SIG-M5 (cell line): ENCODE results near the gene EAF2.
"Not testable (repeated sequence)": the region's sequence is repeated elsewhere in the genome, so short reads cannot be mapped to it uniquely, and the experiment has no call there.

Source experiments
- DNase-seq: peaks from one replicate; lab custom pipeline; 2025; lab: John Stamatoyannopoulos, UW

The EAF2 gene

DNA sequence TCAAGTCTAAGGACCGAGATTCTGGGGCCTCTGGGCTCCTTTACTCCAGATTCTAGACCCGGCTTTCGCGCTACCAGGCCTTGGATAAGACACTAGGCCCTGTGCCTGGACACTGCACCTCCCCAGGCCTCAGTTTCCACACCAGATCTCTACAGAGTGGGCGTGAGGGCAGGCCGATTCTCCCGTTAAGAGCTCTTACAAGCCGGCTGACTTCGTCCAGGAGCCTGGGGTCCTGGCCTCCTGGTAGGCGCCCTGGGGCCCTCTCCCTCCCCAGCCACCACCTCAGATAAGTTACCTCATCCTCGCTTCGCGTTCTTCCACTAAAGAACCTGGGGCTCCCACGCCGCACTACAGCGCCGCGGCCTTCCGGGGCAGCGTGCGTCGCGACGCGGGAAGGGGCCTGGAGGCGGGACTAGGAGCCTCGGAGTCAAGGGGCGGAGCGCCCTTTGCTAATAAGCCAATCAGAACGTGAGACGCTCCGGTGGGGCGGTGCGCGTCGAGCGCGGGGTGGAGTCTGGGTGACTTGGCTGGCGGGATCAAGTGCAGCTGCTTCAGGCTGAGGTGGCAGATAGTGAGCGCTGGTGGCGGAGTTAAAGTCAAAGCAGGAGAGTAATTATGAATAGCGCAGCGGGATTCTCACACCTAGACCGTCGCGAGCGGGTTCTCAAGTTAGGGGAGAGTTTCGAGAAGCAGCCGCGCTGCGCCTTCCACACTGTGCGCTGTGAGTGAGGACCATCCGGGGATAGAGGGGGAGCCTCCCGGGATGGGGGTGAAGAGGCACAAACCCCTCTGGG lies at the start of gene EAF2, which contains the start of gene IQCB1:
EAF2 (plus strand) TSS at position 539 of the 794 bp plus-strand sequence; CDS start at position 616, 77 bp downstream.
IQCB1 (minus strand) TSS at position 390 of the 794 bp plus-strand sequence. CDS start 6,100 bp downstream, outside the sequence.
- peak; percentile 77 for DNase-seq

DNA sequence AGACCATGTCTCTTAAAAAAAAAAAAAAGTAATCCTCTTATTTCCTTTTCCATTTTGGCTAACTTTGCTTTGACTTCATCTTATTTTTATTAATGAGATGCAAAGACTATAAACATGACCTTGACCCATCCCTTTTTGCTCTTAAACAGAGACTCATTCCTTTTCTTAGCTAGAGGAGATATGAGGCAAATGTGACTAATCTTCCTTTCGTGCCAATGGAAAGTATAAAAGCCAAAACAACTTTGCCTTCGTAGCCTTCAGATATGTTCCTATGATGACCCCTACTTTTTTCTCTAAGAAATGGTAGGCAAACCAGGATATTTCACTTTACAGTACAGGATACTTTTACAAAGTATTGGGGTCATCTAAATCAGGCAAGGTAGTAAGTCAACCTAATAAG lies 48.5 kb upstream of the EAF2 start:
- DNase-seq, result no peak

DNA sequence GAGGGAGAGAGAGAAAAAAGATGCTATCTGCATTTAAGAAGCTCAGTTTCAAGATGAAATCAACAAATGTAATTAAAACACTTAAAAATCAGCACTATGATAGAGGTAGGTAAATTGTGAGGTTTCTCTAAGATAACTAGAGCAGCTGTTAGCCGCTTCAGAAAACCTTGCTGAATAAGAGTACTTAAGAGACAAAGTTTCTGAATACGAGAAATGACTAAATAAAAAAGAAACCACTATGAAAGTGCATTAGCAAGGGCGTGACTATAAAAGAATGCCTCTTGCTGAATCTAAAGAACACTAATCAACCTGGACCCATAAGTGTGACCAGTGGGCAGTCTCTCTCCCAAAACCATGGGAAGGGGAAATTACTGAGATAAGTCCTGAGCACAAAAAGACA lies 41.9 kb upstream of the EAF2 start:
- DNase-seq, result no peak

DNA sequence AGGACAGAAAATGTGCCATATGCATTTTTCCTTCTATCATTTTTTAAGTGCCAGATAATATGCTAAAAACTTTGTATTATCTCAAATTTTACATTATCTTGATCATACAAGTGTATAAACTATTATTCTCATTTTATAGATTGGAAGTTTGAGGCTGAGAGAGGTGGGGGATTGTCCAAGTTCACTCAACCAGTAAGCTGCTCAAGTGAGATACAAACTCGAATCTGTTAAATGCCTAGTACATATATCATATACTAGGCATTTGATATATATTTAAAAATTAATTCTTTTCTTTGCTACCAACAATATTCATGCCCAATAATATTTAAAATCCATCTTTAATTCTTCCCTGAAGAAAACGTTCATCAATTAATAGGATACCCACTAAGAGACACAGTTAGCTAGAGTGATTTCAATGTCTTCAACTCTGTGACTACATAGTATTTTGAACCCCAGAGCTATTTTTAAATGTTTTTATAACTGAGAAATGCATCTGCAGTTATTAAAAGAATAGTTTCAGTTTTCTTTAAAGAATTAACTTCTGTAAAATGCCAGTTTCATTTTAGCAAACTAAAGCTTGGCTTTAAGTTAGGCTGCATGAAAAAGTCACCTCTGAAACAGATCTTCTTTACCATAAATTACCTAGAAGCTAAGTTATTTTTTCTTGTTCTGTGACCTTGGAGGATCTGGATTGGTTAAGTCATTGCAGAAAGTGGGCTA lies 40.6 kb upstream of the EAF2 start:
- DNase-seq, result no peak

DNA sequence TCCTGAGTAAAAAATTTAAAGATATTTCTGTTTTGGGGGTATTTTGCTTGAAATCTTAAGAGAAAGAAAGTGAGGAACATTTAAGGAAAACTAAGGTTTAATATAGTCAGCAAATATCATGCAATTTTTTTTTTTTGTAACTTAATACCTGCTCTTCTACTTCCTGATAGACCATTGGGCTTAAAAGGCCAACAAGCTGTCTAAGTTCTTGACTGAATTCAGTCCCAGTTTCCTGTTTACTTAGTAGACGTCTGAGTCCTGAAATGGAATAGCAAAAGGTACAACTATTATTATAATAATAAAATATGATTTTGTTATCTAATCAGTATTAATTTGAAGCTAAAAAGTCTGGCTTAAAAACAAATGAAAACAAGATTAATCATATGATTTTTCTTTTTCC lies 38.0 kb upstream of the EAF2 start:
- no peak for DNase-seq

DNA sequence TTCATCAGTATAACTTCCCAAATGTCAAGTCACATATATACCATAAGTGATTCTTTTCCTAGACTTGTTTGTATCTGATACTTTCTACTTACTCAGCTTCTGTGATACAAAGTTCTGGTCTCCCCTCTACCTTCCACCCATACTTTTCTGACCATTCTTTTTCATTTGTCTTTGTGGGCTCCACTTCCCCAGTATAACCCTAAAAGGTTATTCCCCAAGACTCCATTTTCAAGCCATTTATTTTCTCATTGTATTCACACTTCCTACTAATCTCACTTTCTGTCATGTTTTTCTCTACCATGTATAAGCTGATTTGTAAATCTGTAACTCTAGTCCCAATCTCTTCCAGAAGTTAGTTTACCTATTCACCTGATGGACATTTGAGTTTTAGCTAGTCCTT lies 34.1 kb upstream of the EAF2 start:
- DNase-seq, result no peak

DNA sequence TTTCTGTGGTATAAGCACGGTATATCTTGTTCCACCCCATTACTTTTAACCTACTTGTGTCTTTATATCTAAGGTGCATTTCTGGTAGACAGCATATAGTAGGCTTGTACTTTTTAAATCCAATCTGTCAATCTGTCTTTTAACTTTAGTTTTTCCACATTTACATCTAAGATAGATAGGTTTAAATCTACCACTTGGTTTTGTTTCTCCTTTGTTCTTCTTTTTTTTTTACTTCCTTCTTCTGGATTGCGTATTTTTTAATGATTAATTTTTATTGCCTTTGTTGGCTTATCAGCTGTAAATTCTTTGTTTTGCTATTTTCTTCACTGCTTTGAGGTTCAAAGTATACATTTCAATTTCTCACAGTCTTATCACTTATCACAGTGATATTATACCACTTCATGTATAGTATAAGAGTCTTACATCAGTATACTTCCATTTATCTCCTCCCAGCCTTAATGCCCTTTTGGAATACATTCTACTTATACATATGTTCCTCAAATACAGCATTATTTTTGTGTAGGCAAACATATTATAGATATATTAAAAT lies 31.2 kb upstream of the EAF2 start:
- no peak for DNase-seq

DNA sequence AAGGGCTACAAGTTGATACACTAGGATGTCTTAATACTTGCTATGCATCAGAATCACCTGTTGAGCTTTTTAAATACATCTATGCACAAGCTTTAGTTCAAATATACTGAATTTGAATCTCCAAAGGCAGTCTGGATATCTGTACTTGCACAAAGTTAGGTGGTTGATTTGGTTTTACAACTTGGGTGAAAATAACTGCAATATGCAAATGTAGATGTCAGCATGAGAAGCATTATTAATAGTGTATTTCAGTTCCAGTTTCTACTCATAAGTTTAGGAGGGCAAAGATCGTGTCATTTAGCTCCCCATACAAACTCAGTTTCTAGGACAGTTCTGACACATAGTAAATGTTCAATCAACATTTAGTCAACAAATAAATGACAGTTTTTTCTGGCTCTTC lies 25.8 kb upstream of the EAF2 start:
- DNase-seq, result no peak

DNA sequence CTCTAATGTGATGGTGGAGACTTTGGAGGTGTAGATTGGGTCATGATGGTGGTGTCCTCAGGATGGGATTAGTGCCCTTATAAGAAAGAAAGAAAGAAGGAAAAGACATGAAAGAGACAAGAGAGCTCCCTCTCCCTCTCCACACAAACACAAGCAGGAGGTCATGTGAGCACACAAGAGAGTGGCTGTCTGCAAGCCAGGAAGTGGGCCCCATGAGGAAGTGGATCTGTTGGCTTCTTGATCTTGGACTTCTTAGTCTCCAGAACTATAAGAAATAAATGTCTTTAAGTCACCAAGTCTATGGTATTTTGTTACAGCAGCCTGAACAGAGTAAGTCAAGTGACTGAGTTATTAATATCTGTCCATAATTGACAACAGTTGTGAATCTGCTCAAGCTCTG lies 17.3 kb upstream of the EAF2 start:
- DNase-seq, result no peak

DNA sequence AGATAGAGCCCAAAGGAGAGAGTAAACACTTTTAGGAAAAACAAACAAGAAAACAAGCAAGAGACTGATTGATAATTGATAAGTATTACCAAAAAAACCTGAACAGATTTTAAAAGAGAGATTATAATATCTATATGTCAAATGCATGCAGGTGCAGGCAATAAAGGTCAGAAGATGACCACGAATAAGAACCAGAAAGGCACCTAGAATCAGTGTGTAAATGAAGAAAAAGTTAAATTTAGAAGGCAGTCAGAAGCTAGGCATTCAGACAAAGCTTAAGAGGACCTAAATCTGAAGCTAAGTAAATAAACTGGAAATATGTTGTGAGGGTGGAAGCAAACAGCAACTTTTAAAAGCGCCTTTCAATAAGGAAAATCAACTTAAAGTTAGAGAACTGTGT lies 16.4 kb upstream of the EAF2 start:
- no peak for DNase-seq

DNA sequence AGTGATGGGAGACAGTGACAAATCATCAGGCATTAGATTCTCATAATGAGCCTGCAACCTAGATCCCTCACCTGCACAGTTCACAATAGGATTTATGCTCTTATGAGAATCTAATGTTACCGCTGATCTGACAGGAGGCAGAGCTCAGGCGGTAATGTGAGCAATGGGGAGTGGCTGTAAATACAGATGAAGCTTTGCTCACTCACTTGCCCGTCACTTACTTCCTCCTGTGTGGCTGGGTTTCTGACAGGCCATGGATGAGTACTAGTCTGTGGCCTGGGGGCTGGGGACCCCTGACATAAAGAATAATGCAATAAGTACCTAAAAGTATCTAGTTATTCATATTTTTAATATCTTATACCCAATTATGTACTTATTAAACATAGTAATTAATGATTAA lies 15.8 kb upstream of the EAF2 start:
- no peak for DNase-seq

DNA sequence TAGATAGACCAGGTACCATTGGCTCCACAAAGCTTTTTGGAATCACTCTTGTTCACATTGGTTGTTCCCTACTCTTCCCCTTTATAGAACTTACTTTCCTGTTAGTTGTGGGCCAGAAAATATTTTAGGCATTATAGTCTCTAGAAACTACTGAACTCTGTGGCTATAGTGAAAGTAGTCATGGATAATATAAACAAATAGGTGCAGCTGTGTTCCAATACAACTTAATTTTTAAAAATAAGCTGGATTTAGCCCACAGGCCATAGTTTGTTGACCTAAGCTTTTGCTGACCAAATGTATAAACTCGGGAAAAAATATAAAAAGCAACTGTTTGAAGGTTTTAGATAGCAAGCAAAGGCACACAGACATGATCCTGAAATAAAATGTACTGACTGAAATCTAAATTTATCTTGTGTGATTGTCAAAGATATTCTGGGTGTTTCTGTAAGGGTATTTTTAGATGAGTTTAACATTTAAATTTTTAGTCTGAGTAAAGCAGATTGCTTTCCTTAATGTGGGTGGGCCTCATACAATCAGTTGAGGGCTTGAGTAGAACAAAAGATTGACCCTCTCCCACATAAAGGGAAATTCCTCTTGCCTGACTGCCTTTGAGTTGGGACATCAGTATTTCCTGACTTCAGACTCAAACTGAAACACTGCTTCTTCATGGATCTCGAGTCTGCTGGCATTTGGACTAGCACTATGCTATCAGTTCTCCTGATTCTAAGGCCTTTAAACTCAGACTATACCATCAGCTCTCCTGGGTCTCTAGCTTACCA lies 13.4 kb upstream of the EAF2 start:
- DNase-seq, result no peak

DNA sequence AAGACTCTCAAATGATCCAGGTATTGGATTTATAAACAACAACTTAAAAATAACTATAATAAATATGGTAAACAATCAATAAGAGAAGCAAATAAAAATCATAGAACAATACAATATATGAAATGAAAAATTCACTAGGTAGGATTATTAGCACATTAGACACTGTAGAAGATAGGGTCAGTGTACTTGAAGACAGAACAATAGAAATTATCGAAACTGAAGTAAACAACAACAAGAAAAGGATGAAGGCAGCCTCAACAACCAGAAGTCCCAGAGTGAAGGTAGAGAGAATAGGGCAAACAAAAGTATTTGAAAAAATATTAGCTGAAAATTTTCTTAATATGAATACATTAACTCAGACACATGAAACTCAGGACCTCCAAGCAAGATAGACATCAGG lies 12.0 kb upstream of the EAF2 start:
- DNase-seq, result no peak

DNA sequence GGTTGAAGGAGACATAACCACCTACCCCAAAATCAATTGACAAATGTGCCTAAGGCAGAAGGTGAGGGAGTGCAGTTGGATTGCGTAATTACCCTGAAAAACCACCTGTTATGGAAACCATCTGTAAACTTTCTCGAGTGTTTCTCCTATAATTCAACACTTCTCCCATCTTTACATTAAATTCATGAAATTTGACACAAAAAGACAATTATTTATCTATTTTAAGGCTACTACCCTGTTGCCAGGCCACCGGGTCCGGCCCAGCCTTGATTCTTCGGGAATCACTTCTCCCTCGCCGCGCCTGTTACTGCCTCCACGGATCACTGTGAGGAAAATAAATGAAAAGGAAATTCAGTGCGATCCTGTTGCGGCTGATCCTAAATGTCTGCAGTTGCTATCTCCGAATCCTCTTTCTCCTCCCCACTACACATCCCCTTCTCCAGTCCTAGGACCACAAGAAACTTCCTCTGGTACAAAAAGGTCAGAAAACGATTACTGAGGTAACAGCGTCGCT lies 795 bp upstream of the EAF2 start:
- no peak for DNase-seq

DNA sequence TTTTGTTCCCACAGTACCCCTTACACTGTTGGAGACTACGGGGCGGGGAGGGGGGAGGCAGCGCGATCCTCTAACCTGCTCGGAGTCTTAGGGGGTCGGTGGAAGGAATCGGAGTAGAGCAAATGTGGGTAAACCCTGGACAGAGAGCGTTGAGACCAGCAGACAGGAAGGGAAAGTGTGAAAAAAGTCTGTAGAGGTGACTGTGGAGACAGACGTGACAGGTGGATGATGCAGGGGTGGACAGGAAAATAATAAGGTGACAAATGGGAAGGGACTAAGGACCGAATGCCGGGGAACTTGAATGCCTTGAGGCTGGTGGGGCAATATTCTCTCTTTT lies 424 bp downstream of the EAF2 start:
- DNase-seq, result no peak

DNA sequence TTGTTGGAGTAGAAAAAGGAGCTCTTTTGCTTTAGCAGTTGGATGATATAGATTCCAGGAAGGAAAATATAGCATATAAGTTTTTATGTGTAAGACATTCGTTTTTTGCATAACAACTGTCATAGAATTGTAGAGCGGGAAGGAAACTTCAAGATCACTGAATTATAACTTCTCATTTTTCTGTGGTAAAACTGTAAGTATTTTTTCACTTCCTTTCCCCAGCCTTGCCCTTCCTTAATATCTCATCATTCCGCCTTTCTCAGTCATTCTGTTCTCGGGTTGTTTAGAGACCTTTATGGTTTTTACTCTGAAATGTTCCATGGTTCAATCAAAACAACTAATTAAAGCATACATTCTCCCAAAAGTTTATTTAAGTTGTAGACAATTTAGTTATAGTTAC lies 1.1 kb downstream of the EAF2 start:
- DNase-seq, result no peak

DNA sequence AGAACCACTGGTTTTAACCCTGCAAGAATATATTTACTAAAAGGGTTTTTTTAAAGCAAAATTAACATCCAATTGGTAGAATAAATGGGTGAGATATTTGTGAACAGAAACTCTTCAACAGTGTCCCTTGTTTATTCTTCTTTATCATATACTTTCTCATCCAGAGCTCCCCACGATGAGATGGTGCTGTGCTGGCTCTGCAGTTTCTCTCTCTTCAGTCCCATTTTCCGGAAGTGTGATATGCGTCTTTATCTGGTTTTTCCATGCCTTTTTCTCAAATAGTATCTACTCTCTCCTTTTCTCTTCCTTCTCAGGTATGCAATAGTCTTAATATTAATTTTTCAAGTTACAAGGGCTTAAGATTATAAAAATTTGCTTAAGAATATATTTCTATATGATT lies 1.5 kb downstream of the EAF2 start:
- DNase-seq, result no peak

DNA sequence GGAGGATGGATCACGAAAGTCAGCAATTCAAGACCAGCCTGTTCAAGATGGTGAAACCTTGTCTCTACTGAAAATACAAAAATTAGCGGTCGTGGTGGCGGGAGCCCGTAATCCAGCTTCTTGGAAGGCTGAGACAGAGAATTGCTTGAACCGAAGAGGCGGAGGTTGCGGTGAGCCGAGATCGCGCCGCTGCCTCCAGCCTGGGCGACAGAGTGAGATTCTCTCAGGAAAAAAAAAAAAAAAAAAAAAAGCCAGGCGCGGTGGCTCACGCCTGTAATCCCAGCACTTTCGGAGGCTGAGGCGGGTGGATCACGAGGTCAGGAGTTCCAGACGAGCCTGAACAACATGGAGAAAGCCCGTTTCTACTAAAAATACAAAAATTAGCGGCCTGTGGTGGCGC lies 5.0 kb downstream of the EAF2 start:
- no peak for DNase-seq

DNA sequence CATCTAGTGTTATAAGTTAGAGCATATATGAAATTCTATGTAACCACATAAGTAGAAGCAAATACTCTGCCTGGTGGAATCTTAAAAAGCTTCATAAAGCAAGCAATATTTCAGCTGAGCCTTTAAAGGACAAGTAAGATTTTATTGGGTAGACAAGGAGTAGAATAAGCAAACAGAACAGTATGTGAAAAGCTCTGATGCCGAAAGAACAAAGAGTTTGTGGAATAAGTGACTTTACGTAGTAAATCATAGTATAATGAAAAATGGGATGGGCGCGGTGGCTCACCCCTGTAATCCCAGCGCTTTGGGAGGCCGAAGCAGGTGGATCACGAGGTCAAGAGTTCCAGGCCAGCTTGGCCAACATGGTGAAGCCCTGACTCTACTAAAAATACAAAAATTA lies 9.9 kb downstream of the EAF2 start:
- DNase-seq, result no peak

DNA sequence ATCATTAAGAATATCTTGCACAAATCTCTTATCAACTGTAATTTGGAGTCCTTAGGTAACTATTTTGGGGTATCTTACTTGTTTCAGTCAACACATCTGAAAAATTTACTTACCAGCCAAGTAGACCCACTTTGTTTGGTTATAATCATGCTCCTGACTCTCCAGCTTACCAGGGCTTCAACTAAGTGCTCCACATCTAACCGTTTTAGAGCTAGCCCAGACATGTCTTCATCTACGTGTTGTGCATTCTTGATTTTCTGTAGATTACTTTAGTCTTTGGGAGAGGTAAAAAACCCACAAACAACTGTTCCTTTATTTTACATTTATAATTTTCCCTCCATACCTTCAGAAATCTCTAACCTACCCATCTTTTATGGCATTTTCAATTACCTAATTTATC lies 17.2 kb downstream of the EAF2 start:
- DNase-seq, result no peak

DNA sequence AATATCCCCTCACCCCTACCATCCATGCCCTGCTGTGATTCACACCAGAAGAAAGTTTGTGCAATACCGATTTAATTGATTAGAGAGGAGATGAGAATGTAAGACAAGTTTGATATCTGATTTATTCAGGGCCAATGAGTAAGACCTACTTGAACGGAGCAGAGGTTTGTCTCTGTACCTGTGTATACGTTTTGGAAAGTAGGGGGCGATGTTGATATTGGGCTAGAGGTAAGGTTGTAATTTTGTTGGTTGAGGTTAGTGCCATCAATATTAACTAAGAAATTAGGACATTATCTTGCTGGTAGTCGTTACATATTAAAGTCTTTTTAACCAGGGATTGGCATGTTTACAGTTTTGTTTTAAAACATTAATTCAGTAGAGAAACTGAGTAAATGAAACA lies 20.5 kb downstream of the EAF2 start:
- no peak for DNase-seq

DNA sequence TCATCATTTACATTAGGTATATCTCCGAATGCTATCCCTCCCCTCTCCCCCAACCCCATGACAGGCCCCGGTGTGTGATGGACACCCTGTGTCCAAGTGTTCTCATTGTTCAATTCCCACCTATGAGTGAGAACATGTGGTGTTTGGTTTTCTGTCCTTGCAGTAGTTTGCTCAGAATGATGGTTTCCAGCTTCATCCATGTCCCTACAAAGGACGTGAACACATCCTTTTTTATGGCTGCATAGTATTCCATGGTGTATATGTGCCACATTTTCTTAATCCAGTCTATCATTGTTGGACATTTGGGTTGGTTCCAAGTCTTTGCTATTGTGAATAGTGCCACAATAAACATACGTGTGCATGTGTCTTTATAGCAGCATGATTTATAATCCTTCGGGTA lies 22.8 kb downstream of the EAF2 start:
- not testable (repeated sequence) for DNase-seq
